Measurements from ENCODE around the gene PTPRM.

DNA sequence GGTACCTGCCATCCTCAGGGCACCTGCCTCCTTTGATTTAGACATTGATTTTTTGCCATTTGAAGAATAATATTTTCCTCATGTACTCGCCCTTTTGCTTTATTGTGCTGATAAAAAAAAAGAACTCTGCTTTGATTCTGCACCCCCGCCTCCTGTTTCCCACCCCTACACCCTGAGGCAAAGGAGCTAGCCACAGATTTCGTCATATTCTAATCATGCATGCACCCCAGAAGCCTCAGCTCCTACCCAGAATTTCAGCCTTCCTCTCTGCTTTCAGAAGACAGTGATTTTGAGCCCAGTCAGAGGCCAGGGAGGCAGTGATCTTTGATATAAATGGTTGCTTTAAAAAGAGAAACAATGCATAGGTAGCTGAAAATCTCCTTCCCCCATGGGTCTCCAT is 329.0 kb downstream of the PTPRM start:
- TF ChIP-seq CTCF (IDR thresholded peaks at IDR 0.05): no peak
- TF ChIP-seq POLR2A (IDR thresholded peaks at IDR 0.05): no peak
